Psoas muscle (tissue), 8 donors: ENCODE measurements around the gene CDKN1B. TPM values are rescaled to one million over a fixed set of nuclear protein-coding genes. Genes with fewer than 3 reads are reported as not detected.

Source experiments
- ATAC-seq, 4 donors: fragments of 200-7000 bp; cut with Tn5 transposase; one replicate each; pipeline ENCODE4 v1.9.1; 2020; ENCODE audit warnings: moderate library complexity in 3 of 4, mild to moderate bottlenecking in 2 of 4
- DNase-seq, 2 donors: peaks; one replicate each; pipeline ENCODE4 v3.0.0-alpha.2; 2020
- H3K27ac ChIP-seq: fragments of 200-600 bp; one replicate; pipeline ENCODE4 v1.8.0; 2022
- H3K27me3 ChIP-seq, 3 donors: fragments of 200-600 bp in 1 of 3; one replicate each; pipeline versions ENCODE4 v1.6.1 to v1.8.0; 2013 to 2022; ENCODE audit warnings: low read length in 2 of 3, mild to moderate bottlenecking in 2 of 3, moderate library complexity in 1 of 3; ENCODE audit not compliant: insufficient read depth in 3 of 3
- H3K36me3 ChIP-seq, 2 donors: fragments of 200-600 bp in 1 of 2; one replicate each; pipeline versions ENCODE4 v1.6.1 to v1.8.0; 2013 to 2022; ENCODE audit warnings: low read depth in 1 of 2, mild to moderate bottlenecking in 1 of 2, moderate library complexity in 1 of 2; ENCODE audit not compliant: insufficient read depth in 1 of 2
- H3K4me1 ChIP-seq: fragments of 200-600 bp; one replicate; pipeline ENCODE4 v1.8.0; 2022
- H3K4me3 ChIP-seq: fragments of 200-600 bp; one replicate; pipeline ENCODE4 v1.8.0; 2022; ENCODE audit warnings: mild to moderate bottlenecking
- H3K9me3 ChIP-seq: fragments of 200-600 bp; one replicate; pipeline ENCODE4 v1.8.0; 2022
- CTCF ChIP-seq: fragments of 200-600 bp; IDR thresholded peaks from one replicate; pipeline ENCODE4 v1.8.0; 2022; ENCODE audit warnings: antibody characterized with exemption
- WGBS, 3 donors: extraction: QIAGEN DNeasy Blood & Tissue Kit; methylation state at CpG; one replicate each; pipeline versions ENCODE4 v1.1.6 to v1.1.7; 2013; 5-methylcytosine and 5-hydroxymethylcytosine counted together
- intact Hi-C, 2 donors: fragments of 100-400 bp; cut with DNase I; formaldehyde crosslinking; loops; one replicate each; pipeline versions ENCODE4 v1.11.0 to v1.14.2; 2022
- long read RNA-seq, 2 donors: library from polyadenylated mRNA; unstranded; transcript quantifications; one replicate each; pipeline ENCODE4 v2.0.0, GENCODE V29; 2021
- polyA plus RNA-seq, 3 donors: library from polyadenylated mRNA; stranded (reverse); fragments of 200-250 nt; gene quantifications; one replicate each; pipeline ENCODE4 v1.2.3, GENCODE V29; 2013
- total RNA-seq, 4 donors: library from RNA; stranded (reverse); fragmentation: NEBNext Ultra II Directional in 2 of 4; extraction: Animal tissue kit (Norgen Biotek cat#: 25700) in 2 of 4; gene quantifications; one replicate each; pipeline versions ENCODE4 v1.2.1 to v1.2.4, GENCODE V29; 2021 to 2023
- donor health status: healthy with polysubstance abuse.
- donor health status: DM: no; HTN: no; CAD: no; lungs with moderate emphysema.
- donor health status: Bipolar disorder and iron deficiency.
- donor health status: healthy.
- donor health status: DM: yes; HTN: yes; CAD: no.
- donor health status: DM: no; HTN: no; CAD: no.
- donor health status: DM: no; HTN: no; CAD: no.
- donor health status: DM: yes; HTN: yes; CAD: no.

The CDKN1B gene
- total RNA-seq: 10 to 100 TPM; 32.2 to 61.0 (median 38.0) TPM
- polyA plus RNA-seq: 10 to 100 TPM; 20.7 to 62.8 (median 42.4) TPM
- long read RNA-seq, donor 1, partial matches to known transcripts: 0 of 4 reads
- long read RNA-seq, donor 1, other reads (novel, unspliced or antisense): 2 of 4 reads
- long read RNA-seq, donor 2, partial matches to known transcripts: 1 of 4 reads
- long read RNA-seq, donor 2, other reads (novel, unspliced or antisense): 1 of 4 reads

DNA sequence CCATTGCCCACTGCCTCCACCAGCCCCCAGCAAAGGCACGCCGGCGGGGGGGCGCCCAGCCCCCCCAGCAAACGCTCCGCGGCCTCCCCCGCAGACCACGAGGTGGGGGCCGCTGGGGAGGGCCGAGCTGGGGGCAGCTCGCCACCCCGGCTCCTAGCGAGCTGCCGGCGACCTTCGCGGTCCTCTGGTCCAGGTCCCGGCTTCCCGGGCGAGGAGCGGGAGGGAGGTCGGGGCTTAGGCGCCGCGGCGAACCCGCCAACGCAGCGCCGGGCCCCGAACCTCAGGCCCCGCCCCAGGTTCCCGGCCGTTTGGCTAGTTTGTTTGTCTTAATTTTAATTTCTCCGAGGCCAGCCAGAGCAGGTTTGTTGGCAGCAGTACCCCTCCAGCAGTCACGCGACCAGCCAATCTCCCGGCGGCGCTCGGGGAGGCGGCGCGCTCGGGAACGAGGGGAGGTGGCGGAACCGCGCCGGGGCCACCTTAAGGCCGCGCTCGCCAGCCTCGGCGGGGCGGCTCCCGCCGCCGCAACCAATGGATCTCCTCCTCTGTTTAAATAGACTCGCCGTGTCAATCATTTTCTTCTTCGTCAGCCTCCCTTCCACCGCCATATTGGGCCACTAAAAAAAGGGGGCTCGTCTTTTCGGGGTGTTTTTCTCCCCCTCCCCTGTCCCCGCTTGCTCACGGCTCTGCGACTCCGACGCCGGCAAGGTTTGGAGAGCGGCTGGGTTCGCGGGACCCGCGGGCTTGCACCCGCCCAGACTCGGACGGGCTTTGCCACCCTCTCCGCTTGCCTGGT lies at the start of gene CDKN1B:
Gene CDKN1B, plus strand, starts transcription at position 576 of the 793 bp plus-strand sequence. CDS start 472 bp downstream, outside the sequence.
- intact Hi-C loops: loop anchor here (1.0 to 10.0 kb wide), 4 partner anchors 8 to 362 kb away; partner anchors contain the start of genes APOLD1 (in 1 of the 2), BORCS5 (in 1 of the 2), DUSP16 (in 1 of the 2) and MANSC1 (in 1 of the 2)
- peak within 1 kb of the TSS; percentile 98 for H3K27ac ChIP-seq
- peaks cover 0 to 32% of the 10 kb centered on the region in 2 donors for H3K36me3 ChIP-seq
- no peak for TF ChIP-seq CTCF
- ATAC-seq (peak; percentile 95 to 97 (median 96)), DNase-seq (peak; percentile 91 to 96)
- H3K4me3 ChIP-seq: peak within 1 kb of the TSS; percentile 84
- H3K4me1 ChIP-seq: peaks cover 48% of the 10 kb centered on the region
- 0 to 1% (median 1%) methylated on average over 75 to 81 of the region's 81 CpGs for WGBS, 3 donors
- H3K27me3 ChIP-seq: no peaks in the 10 kb centered on the region
- no peaks in the 10 kb centered on the region for H3K9me3 ChIP-seq

- no peaks in the 10 kb centered on the region for H3K9me3 ChIP-seq
- no peak overlapping the region for H3K27ac ChIP-seq
- H3K4me1 ChIP-seq: no peaks in the 10 kb centered on the region
- no peaks in the 10 kb centered on the region for H3K27me3 ChIP-seq
- 89 to 94% (median 93%) methylated on average over 1 of the region's 1 CpG for WGBS, 3 donors
- H3K4me3 ChIP-seq: no peak overlapping the region
- no peak for TF ChIP-seq CTCF
- ATAC-seq (no peak), DNase-seq (no peak)
- no peaks in the 10 kb centered on the region for H3K36me3 ChIP-seq
- intact Hi-C loops: no loop called here
These were observed 49.2 kb upstream of the CDKN1B start for GRCh38 chr12:12668005-12668404.

DNA sequence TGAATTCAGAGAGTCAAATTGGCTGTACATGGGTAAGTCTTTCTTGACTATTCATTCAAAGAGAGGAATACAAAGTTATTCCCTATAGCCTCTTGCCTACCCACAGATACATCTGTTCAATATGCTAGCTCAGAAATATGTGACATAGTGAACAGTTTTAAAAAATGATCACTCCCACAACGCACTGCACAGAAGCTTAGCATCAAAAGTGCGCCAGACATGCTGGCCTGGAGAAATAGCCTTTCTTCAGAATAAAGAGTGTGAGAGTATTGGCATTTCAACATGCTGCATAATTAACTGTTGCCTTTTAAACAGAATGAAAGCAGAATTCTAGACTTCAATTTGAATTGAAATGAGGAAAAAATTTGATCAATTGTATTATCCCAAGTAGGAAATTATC lies 48.1 kb upstream of the CDKN1B start:
- Histone ChIP-seq H3K4me1 (no peaks in the 10 kb centered on the region), H3K4me3 (no peak overlapping the region), H3K27ac (no peak overlapping the region), H3K36me3 (no peaks in the 10 kb centered on the region), H3K27me3 (no peaks in the 10 kb centered on the region), H3K9me3 (no peaks in the 10 kb centered on the region)
- WGBS, 3 donors: 92 to 96% (median 96%) methylated on average over 2 of the region's 2 CpGs
- ATAC-seq (no peak), DNase-seq (no peak)
- no peak for TF ChIP-seq CTCF
- intact Hi-C loops: no loop called here

- H3K9me3 ChIP-seq: no peaks in the 10 kb centered on the region
- no peaks in the 10 kb centered on the region for H3K36me3 ChIP-seq
- no peak for ATAC-seq
- H3K4me3 ChIP-seq: no peak overlapping the region
- DNase-seq: no peak
- intact Hi-C loops: no loop called here
- 46 to 58% (median 47%) methylated on average over 8 of the region's 8 CpGs for WGBS, 3 donors
- H3K4me1 ChIP-seq: no peaks in the 10 kb centered on the region
- H3K27ac ChIP-seq: no peak overlapping the region
- H3K27me3 ChIP-seq: no peaks in the 10 kb centered on the region
- no peak for TF ChIP-seq CTCF
These were observed 45.1 kb upstream of the CDKN1B start for GRCh38 chr12:12671850-12672660.
